Testis (tissue), 3 donors: ENCODE data around the gene ADCY2. TPM values are rescaled to one million over a fixed set of nuclear protein-coding genes. Genes with fewer than 3 reads are reported as not detected.

Experiments
- DNase-seq: peaks from one replicate; pipeline ENCODE4 v3.0.0-alpha.2; 2019
- H3K27ac ChIP-seq, 2 donors: fragments of 200-600 bp; sonication (generic); one replicate each; pipeline ENCODE4 v1.5.1; 2019
- H3K27me3 ChIP-seq: fragments of 200-600 bp; sonication (generic); one replicate; pipeline ENCODE4 v1.5.1; 2019
- H3K36me3 ChIP-seq: fragments of 200-600 bp; sonication (generic); one replicate; pipeline ENCODE4 v1.5.1; 2017; ENCODE audit warnings: low read depth; ENCODE audit errors: missing control alignments
- H3K4me1 ChIP-seq: fragments of 200-600 bp; sonication (generic); one replicate; pipeline ENCODE4 v1.5.1; 2019
- H3K4me3 ChIP-seq, 2 donors: fragments of 200-600 bp; sonication (generic); one replicate each; pipeline ENCODE4 v1.5.1; 2017 to 2019
- H3K9me3 ChIP-seq: fragments of 200-600 bp; sonication (generic); one replicate; pipeline ENCODE4 v1.5.1; 2017
- CTCF ChIP-seq, 3 experiments: fragments of 450-650 bp in 2 of 3; fragments of 200-600 bp in 1 of 3; sonication (generic) in 1 of 3; IDR thresholded peaks; one replicate each; pipeline ENCODE4 v1.5.1; 2016 to 2019; ENCODE audit warnings: antibody characterized with exemption in 3 of 3, mild to moderate bottlenecking in 2 of 3, moderate library complexity in 1 of 3
- POLR2A ChIP-seq: fragments of 450-650 bp; IDR thresholded peaks from one replicate; pipeline ENCODE4 v1.6.1; 2017; ENCODE audit warnings: antibody characterized with exemption, mild to moderate bottlenecking, moderate library complexity
- WGBS, 2 donors: methylation state at CpG; one replicate each; pipeline ENCODE4 v1.1.5; 2018; 5-methylcytosine and 5-hydroxymethylcytosine counted together
- intact Hi-C: fragments of 100-400 bp; cut with DNase I; formaldehyde crosslinking; loops from one replicate; pipeline ENCODE4 v1.15.1; 2023; ENCODE audit warnings: low total_unique reads
- polyA plus RNA-seq: library from polyadenylated mRNA; stranded (reverse); fragments of 350-450 nt; fragmentation: Illumina TruSeq; extraction: RNeasy Lipid Tissue Mini Kit (QIAGEN cat#74804); gene quantifications from one replicate; pipeline ENCODE4 v1.2.3, GENCODE V29; 2014; ENCODE audit warnings: low read depth, low replicate concordance; ENCODE audit not compliant: insufficient read depth
- total RNA-seq, 2 donors: library from RNA; depleted of rRNA; stranded (reverse); fragments of >200 nt; gene quantifications; one replicate each; pipeline ENCODE4 v1.2.3, GENCODE V29; 2016

Gene ADCY2
- total and polyA plus RNA-seq, 3 donors from 2014 or later = 9.4 to 18.5 (median 10.5) TPM

- TF ChIP-seq CTCF (IDR thresholded peaks at IDR 0.05) (no peak), POLR2A (no peak)
- no peak overlapping the region for H3K4me3 ChIP-seq
- WGBS, 2 donors = 53 to 57% methylated on average over 3 of the region's 3 CpGs
- no peak overlapping the region for H3K27ac ChIP-seq
- H3K36me3 ChIP-seq = no peaks in the 10 kb centered on the region
- no peaks in the 10 kb centered on the region for H3K27me3 ChIP-seq
- no peaks in the 10 kb centered on the region for H3K9me3 ChIP-seq
- no peaks in the 10 kb centered on the region for H3K4me1 ChIP-seq
- intact Hi-C loops = no loop called here
- DNase-seq = no peak
These were observed 286.4 kb downstream of the ADCY2 start for GRCh38 chr5:7682379-7682778.

GRCh38 chr5:7683753-7684152, 287.8 kb downstream of the ADCY2 start:
- WGBS, 2 donors = 86 to 88% methylated on average over 3 of the region's 3 CpGs
- Histone ChIP-seq H3K27ac (no peak overlapping the region), H3K9me3 (no peaks in the 10 kb centered on the region), H3K36me3 (no peaks in the 10 kb centered on the region), H3K4me1 (no peaks in the 10 kb centered on the region), H3K27me3 (no peaks in the 10 kb centered on the region), H3K4me3 (no peak overlapping the region)
- TF ChIP-seq CTCF (IDR thresholded peaks at IDR 0.05) = no peak
- no peak for TF ChIP-seq POLR2A
- DNase-seq = no peak
- intact Hi-C loops = no loop called here

GRCh38 chr5:7684826-7685225, 288.9 kb downstream of the ADCY2 start:
- no peaks in the 10 kb centered on the region for H3K27me3 ChIP-seq
- no peak for DNase-seq
- no peaks in the 10 kb centered on the region for H3K9me3 ChIP-seq
- H3K4me3 ChIP-seq = no peak overlapping the region
- intact Hi-C loops = no loop called here
- H3K4me1 ChIP-seq = no peaks in the 10 kb centered on the region
- 89 to 91% methylated on average over 5 of the region's 5 CpGs for WGBS, 2 donors
- TF ChIP-seq POLR2A (no peak), CTCF (IDR thresholded peaks at IDR 0.05) (no peak)
- no peaks in the 10 kb centered on the region for H3K36me3 ChIP-seq
- no peak overlapping the region for H3K27ac ChIP-seq

- no peaks in the 10 kb centered on the region for H3K27me3 ChIP-seq
- no peak overlapping the region for H3K27ac ChIP-seq
- WGBS, 2 donors = 52 to 63% methylated on average over 1 of the region's 1 CpG
- intact Hi-C loops = no loop called here
- DNase-seq = no peak
- H3K36me3 ChIP-seq = no peaks in the 10 kb centered on the region
- no peaks in the 10 kb centered on the region for H3K9me3 ChIP-seq
- TF ChIP-seq CTCF (IDR thresholded peaks at IDR 0.05) = no peak
- TF ChIP-seq POLR2A = no peak
- H3K4me1 ChIP-seq = no peaks in the 10 kb centered on the region
- no peak overlapping the region for H3K4me3 ChIP-seq
These were observed 290.9 kb downstream of the ADCY2 start for GRCh38 chr5:7686794-7687193.

GRCh38 chr5:7690557-7690956, 294.6 kb downstream of the ADCY2 start:
- DNase-seq = no peak
- Histone ChIP-seq H3K4me1 (no peaks in the 10 kb centered on the region), H3K27ac (no peak overlapping the region), H3K4me3 (no peak overlapping the region), H3K36me3 (no peaks in the 10 kb centered on the region), H3K27me3 (no peaks in the 10 kb centered on the region), H3K9me3 (no peaks in the 10 kb centered on the region)
- no peak for TF ChIP-seq POLR2A
- no peak for TF ChIP-seq CTCF (IDR thresholded peaks at IDR 0.05)
- 76 to 80% methylated on average over 8 to 10 of the region's 10 CpGs for WGBS, 2 donors
- intact Hi-C loops = no loop called here
